ENCODE results near the gene TIMP1. TPM values are rescaled to one million over a fixed set of nuclear protein-coding genes. Genes with fewer than 3 reads are reported as not detected.

The TIMP1 gene
- polyA plus RNA-seq, 1 of the 3 experiments (the other 2 are of a cell fraction): 323 TPM

DNA sequence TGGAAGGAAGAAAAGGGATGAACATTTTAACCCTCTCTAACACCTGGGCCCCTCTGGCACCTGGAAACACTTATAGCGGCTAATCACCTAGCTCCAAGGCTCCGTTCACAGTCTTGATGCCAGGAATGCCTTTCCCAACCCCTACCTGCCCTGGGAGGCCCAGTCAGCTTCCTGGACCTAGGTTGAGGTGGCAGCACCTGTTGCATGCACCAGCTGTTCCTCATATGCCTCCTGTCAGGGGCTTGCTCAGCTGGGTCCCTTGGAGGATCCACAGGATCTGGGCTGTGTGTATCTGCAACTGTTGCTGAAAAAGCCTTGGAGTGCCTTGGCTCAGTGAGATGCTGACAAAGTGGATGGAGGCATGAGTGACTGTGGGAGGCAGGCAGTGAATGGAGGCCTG is 43.1 kb downstream of the TIMP1 start (continued):
- TF ChIP-seq, protein P1, sequence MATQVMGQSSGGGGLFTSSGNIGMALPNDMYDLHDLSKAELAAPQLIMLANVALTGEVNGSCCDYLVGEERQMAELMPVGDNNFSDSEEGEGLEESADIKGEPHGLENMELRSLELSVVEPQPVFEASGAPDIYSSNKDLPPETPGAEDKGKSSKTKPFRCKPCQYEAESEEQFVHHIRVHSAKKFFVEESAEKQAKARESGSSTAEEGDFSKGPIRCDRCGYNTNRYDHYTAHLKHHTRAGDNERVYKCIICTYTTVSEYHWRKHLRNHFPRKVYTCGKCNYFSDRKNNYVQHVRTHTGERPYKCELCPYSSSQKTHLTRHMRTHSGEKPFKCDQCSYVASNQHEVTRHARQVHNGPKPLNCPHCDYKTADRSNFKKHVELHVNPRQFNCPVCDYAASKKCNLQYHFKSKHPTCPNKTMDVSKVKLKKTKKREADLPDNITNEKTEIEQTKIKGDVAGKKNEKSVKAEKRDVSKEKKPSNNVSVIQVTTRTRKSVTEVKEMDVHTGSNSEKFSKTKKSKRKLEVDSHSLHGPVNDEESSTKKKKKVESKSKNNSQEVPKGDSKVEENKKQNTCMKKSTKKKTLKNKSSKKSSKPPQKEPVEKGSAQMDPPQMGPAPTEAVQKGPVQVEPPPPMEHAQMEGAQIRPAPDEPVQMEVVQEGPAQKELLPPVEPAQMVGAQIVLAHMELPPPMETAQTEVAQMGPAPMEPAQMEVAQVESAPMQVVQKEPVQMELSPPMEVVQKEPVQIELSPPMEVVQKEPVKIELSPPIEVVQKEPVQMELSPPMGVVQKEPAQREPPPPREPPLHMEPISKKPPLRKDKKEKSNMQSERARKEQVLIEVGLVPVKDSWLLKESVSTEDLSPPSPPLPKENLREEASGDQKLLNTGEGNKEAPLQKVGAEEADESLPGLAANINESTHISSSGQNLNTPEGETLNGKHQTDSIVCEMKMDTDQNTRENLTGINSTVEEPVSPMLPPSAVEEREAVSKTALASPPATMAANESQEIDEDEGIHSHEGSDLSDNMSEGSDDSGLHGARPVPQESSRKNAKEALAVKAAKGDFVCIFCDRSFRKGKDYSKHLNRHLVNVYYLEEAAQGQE (IDR thresholded peaks at IDR 0.05; ENCODE audit: low read depth, low read length): no peak
- TF ChIP-seq RCOR1 (IDR thresholded peaks at IDR 0.05; ENCODE audit: low read length): no peak
- no peak for TF ChIP-seq NRF1 (IDR thresholded peaks at IDR 0.05; ENCODE audit: low read depth, low read length)
- no peak for TF ChIP-seq EZH2phosphoT487 (IDR thresholded peaks at IDR 0.05; ENCODE audit: borderline replicate concordance, low read depth)

DNA sequence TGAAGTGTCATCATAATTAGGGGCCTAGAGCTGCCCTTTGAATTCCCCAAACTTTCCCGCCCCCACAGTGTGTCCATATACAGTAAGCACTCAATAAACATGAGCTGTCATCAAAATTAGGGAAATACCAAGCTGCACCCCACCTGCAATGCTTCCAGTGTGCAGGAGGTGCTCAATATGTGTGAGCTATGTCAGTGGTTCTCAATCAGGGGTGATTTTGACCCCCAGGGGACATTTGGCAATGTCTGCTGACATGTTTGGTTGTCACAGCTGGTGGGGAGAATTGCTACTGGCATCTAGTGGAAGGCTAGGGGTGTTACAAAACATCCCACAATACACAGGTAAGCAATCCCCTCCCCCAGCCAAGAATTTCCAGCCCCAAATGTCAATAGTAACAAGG is 46.7 kb downstream of the TIMP1 start:
- Histone ChIP-seq H4K20me1 (ENCODE audit: insufficient read depth) (no peaks in the 10 kb centered on the region), H3K79me2 (ENCODE audit: insufficient read depth) (no peaks in the 10 kb centered on the region), H3K9ac (no peak overlapping the region), H2AFZ (ENCODE audit: low read depth) (no peak overlapping the region), H3K9me2 (no peaks in the 10 kb centered on the region), H3K9me3 (no peaks in the 10 kb centered on the region), H3K36me3 (replicated peaks in 1 of 2; ENCODE audit: control insufficient read depth in 1 of 2, insufficient read depth in 2 of 2, low read length in 1 of 2) (no peaks in the 10 kb centered on the region), H3K27me3 (ENCODE audit: insufficient read depth) (peaks cover 11% of the 10 kb centered on the region), H3K27ac (ENCODE audit: low read depth in 2 of 2, low read length in 1 of 2) (no peak overlapping the region), H3F3A (replicated peaks; ENCODE audit: insufficient read depth) (no peaks in the 10 kb centered on the region), H3K4me2 (no peak overlapping the region), H3K4me1 (ENCODE audit: control insufficient read depth in 1 of 2, insufficient read depth in 2 of 2, low read depth in 1 of 2, low read length in 1 of 2) (peaks cover 0 to 3% of the 10 kb centered on the region in 2 experiments; a peak in 1 of 4 replicates), H3K4me3 (ENCODE audit: low read depth in 2 of 2, low read length in 1 of 2) (no peak overlapping the region)
- 60% methylated on average over 1 of the region's 1 CpG for WGBS (ENCODE audit: low lambda C conversion rate)
- DNase-seq: no peak
- ChIA-PET CTCF (interaction anchor here (0.9 kb wide), 1 partner anchor 15 kb away, joined by 3 read pairs; no protein-coding TSS in a partner anchor), POLR2A (interaction anchor here (0.5 kb wide), 1 partner anchor 88 kb away, joined by 3 read pairs; no protein-coding TSS in a partner anchor)
- TF ChIP-seq RAD21 (IDR thresholded peaks at IDR 0.05; ENCODE audit: low read length) (peak; percentile 8; the same call in 1 of the 2 replicates), CHD2 (IDR thresholded peaks at IDR 0.05; ENCODE audit: low read length, partially characterized antibody) (no peak)
- TF ChIP-seq, protein P2, sequence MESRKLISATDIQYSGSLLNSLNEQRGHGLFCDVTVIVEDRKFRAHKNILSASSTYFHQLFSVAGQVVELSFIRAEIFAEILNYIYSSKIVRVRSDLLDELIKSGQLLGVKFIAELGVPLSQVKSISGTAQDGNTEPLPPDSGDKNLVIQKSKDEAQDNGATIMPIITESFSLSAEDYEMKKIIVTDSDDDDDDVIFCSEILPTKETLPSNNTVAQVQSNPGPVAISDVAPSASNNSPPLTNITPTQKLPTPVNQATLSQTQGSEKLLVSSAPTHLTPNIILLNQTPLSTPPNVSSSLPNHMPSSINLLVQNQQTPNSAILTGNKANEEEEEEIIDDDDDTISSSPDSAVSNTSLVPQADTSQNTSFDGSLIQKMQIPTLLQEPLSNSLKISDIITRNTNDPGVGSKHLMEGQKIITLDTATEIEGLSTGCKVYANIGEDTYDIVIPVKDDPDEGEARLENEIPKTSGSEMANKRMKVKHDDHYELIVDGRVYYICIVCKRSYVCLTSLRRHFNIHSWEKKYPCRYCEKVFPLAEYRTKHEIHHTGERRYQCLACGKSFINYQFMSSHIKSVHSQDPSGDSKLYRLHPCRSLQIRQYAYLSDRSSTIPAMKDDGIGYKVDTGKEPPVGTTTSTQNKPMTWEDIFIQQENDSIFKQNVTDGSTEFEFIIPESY (IDR thresholded peaks at IDR 0.05; ENCODE audit: borderline replicate concordance, low read depth): no peak
